ENCODE measurements around the gene RFFL.

DNA sequence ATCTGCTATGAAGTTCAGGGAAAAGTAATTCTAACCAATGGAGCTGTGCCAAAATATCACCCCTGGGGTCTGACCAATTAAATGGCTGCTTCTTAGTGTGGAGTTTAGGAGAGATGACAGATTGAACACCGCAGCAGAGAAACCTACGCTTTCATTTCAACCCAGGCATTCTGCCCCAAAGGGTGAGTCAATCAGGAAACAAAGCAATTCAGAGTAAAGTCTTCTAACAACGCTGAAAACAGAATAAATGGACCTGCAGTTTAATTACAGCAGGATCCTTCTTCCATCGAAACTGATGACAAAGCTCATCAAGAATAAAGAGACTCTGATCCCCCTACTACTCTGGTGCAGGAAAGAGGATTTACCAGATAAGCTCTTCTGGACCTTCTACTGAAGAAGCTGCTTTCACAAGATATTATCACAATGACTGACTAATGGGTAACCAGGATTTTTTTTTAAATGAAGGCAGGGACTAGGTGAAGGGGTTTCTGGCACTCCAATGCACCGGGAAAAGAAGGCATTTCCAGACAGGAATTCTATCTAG lies 16.7 kb downstream of the RFFL start:
- no peak for TF ChIP-seq POLR2AphosphoS5 (IDR thresholded peaks at IDR 0.05)
- TF ChIP-seq CTCF (IDR thresholded peaks at IDR 0.05) = no peak
- no peak for TF ChIP-seq POLR2A (IDR thresholded peaks at IDR 0.05)
- TF ChIP-seq EP300 (IDR thresholded peaks at IDR 0.05) = no peak
